ENCODE data around the gene ST3GAL3.

ST3GAL3 gene

GRCh38 chr1:43900386-43900785 lies 193.1 kb downstream of the ST3GAL3 start:
- Mint-ChIP-seq H3K27ac (peak overlapping the region in 1 of 2 donors; percentile 63), H3K4me1 (no peaks in the 10 kb centered on the region), H3K9me3 (no peaks in the 10 kb centered on the region), H3K4me3 (no peak overlapping the region), H3K27me3 (no peaks in the 10 kb centered on the region)
- peak; percentile 18 for ATAC-seq
- DNase-seq, result no peak

- DNase-seq, result no peak
- Mint-ChIP-seq H3K27ac (no peak overlapping the region), H3K27me3 (no peaks in the 10 kb centered on the region)
Observed at GRCh38 chr1:43901196-43901961, 194.0 kb downstream of the ST3GAL3 start.

GRCh38 chr1:43902058-43902831 lies 194.9 kb downstream of the ST3GAL3 start:
- Mint-ChIP-seq H3K27me3 (no peaks in the 10 kb centered on the region), H3K4me1 (no peaks in the 10 kb centered on the region), H3K4me3 (no peak overlapping the region), H3K27ac (peak overlapping the region; percentile 27 to 88), H3K9me3 (no peaks in the 10 kb centered on the region)
- no peak for DNase-seq
- ATAC-seq, result no peak

More at GRCh38 chr1:43901196-43901961, 194.0 kb downstream of the ST3GAL3 start:
- ATAC-seq, result no peak
- Mint-ChIP-seq H3K9me3 (no peaks in the 10 kb centered on the region), H3K4me1 (no peaks in the 10 kb centered on the region), H3K4me3 (no peak overlapping the region)

GRCh38 chr1:43904660-43905551 lies 197.6 kb downstream of the ST3GAL3 start:
- no peak for DNase-seq
- Mint-ChIP-seq H3K27me3 (no peaks in the 10 kb centered on the region), H3K27ac (no peak overlapping the region), H3K9me3 (no peaks in the 10 kb centered on the region), H3K4me3 (no peak overlapping the region), H3K4me1 (no peaks in the 10 kb centered on the region)
- ATAC-seq, result no peak

DNA sequence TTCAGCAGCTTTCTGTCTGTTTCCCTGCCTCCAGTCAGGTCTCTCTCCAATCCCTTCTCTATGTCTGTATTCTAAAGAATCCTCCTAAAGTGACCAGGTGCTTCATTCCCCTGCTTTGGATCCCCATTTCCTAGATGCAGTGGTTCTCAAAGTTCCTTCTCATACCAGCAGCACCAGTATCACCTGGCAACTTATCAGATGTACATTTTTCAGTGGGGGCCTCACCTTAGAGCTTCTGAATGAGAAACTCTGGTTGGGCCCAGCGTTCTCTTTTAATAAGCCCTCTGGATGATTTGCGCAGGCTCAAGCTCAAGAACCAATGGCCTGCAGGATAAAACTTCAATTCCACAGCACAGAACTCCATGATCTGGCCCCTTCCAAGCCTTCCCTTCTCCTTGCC lies 200.9 kb downstream of the ST3GAL3 start:
- ATAC-seq (no peak), DNase-seq (no peak)
- Mint-ChIP-seq H3K4me1 (no peaks in the 10 kb centered on the region), H3K4me3 (no peak overlapping the region), H3K9me3 (no peaks in the 10 kb centered on the region), H3K27me3 (no peaks in the 10 kb centered on the region), H3K27ac (peak overlapping the region in 1 of 2 donors; percentile 54)

DNA sequence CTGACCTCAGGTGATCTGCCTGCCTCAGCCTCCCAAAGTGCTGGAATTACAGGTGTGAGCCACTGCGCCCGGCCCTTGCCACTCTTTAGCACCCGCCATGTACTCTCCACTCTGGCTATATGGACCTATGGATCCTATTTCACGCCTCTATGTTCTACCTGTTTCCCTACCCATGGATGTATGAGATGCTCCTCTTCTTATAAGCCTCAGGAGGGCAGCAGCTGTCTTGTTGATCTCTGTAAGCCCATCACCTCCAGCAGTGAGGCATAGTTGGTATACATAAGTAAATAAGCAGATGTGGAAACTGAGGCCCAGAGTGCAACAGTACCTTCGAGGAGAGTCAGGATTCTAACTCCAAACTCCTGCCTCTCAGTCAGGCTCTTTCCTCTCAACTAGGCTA lies 201.5 kb downstream of the ST3GAL3 start:
- no peaks in the 10 kb centered on the region for H3K9me3 Mint-ChIP-seq

GRCh38 chr1:43910343-43910742 lies 203.0 kb downstream of the ST3GAL3 start:
- Mint-ChIP-seq H3K4me3 (no peak overlapping the region), H3K9me3 (no peaks in the 10 kb centered on the region), H3K4me1 (no peaks in the 10 kb centered on the region), H3K27ac (peak overlapping the region in 1 of 2 donors; percentile 63), H3K27me3 (no peaks in the 10 kb centered on the region)
- no peak for DNase-seq
- ATAC-seq, result no peak

More for the DNA sequence above, 201.5 kb downstream of the ST3GAL3 start:
- no peak for DNase-seq
- Mint-ChIP-seq H3K4me3 (no peak overlapping the region), H3K27ac (peak overlapping the region in 1 of 2 donors; percentile 64), H3K4me1 (no peaks in the 10 kb centered on the region), H3K27me3 (no peaks in the 10 kb centered on the region)
- no peak for ATAC-seq

GRCh38 chr1:43912607-43913006 lies 205.3 kb downstream of the ST3GAL3 start:
- Mint-ChIP-seq H3K4me1 (no peaks in the 10 kb centered on the region), H3K9me3 (no peaks in the 10 kb centered on the region), H3K27me3 (no peaks in the 10 kb centered on the region), H3K27ac (peak overlapping the region in 1 of 2 donors; percentile 42), H3K4me3 (no peak overlapping the region)
- no peak for ATAC-seq
- DNase-seq, result no peak

DNA sequence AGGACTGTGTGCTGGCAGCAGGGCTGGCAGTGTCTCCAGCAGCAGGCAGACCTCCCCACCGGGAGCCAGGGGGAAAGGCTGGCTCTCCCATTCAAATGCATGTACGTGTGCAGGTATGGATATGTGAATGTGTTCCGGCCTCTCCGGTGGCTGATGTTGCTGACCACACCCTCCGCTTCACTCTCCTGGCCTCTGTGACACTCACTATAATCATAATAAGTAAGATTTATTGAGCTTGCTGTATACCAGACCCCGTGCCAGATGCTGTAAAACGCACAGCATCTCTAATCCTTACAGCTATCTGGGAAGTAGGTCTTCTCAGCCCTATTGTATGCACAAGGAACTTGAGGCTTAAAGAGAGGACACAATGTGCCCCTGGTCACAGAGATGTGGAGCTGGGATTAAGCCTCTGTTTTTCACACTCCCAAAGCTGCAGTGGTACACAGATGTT lies 205.7 kb downstream of the ST3GAL3 start:
- Mint-ChIP-seq H3K4me3 (no peak overlapping the region), H3K9me3 (no peaks in the 10 kb centered on the region), H3K4me1 (no peaks in the 10 kb centered on the region), H3K27ac (no peak overlapping the region), H3K27me3 (no peaks in the 10 kb centered on the region)
- DNase-seq (no peak), ATAC-seq (no peak)

GRCh38 chr1:43913666-43914360 lies 206.5 kb downstream of the ST3GAL3 start:
- H3K27me3 Mint-ChIP-seq, result no peaks in the 10 kb centered on the region
- H3K4me3 Mint-ChIP-seq, result no peak overlapping the region
- no peaks in the 10 kb centered on the region for H3K4me1 Mint-ChIP-seq
- H3K27ac Mint-ChIP-seq, result no peak overlapping the region
- DNase-seq (no peak), ATAC-seq (no peak)
- H3K9me3 Mint-ChIP-seq, result no peaks in the 10 kb centered on the region

- peaks cover 7% of the 10 kb centered on the region for H3K4me1 Mint-ChIP-seq
- ATAC-seq (no peak), DNase-seq (no peak)
- no peak overlapping the region for H3K4me3 Mint-ChIP-seq
- H3K27ac Mint-ChIP-seq, result no peak overlapping the region
- H3K27me3 Mint-ChIP-seq, result no peaks in the 10 kb centered on the region
- no peaks in the 10 kb centered on the region for H3K9me3 Mint-ChIP-seq
Observed at GRCh38 chr1:43914576-43915525, 207.5 kb downstream of the ST3GAL3 start.

GRCh38 chr1:43919906-43920305 lies 212.6 kb downstream of the ST3GAL3 start:
- H3K4me3 Mint-ChIP-seq, result no peak overlapping the region
- no peak for DNase-seq
- no peak overlapping the region for H3K27ac Mint-ChIP-seq

DNA sequence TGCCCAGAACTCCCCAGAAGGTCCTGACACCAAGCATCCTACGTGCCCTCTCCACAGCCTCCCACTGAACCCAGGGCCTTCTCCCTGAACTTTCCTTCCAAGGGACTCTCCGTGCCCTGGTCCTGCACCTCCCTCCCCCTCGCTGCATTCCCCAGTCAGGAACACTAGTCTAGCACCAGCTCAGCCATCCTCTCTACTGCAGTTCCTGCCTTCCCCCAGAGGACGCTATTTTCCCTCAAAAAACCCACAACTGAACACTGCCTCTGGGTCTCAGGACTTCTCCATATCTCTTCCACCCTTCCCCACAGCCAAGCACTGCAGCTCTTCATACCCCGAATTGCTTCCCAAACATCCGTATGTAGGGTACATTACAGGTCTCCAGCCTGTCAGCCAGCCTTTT lies 213.7 kb downstream of the ST3GAL3 start:
- DNase-seq, result no peak
- Mint-ChIP-seq H3K4me3 (no peak overlapping the region), H3K27me3 (no peaks in the 10 kb centered on the region), H3K4me1 (peaks cover 13% of the 10 kb centered on the region), H3K9me3 (no peaks in the 10 kb centered on the region), H3K27ac (peak overlapping the region in 1 of 2 donors; percentile 1)
- ATAC-seq, result no peak

More at GRCh38 chr1:43919906-43920305, 212.6 kb downstream of the ST3GAL3 start:
- ATAC-seq, result no peak
- Mint-ChIP-seq H3K9me3 (no peaks in the 10 kb centered on the region), H3K4me1 (peaks cover 13% of the 10 kb centered on the region), H3K27me3 (no peaks in the 10 kb centered on the region)

DNA sequence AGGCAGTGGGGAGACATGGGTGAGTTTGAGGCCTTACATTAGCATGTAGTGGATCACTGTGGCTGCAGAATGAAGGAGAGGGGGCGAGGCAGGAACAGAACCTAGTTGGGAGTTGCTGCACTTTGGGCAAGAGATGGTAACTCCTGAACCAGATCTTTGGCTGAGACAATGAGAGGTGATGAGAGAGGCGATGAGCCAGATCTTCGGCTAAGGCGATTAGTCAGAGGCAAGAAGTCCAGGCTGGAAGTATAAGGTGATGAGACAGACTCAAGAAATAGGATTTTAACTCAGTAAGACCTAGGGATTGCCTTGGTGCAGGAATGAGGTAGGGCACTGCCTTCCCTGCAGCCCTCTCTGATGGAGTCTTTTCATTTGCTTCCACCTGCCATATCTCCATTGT lies 217.2 kb downstream of the ST3GAL3 start:
- Mint-ChIP-seq H3K4me3 (no peak overlapping the region), H3K4me1 (peaks cover 12% of the 10 kb centered on the region), H3K27me3 (no peaks in the 10 kb centered on the region), H3K9me3 (no peaks in the 10 kb centered on the region), H3K27ac (no peak overlapping the region)
- no peak for DNase-seq
- ATAC-seq, result no peak

All from stimulated activated naive CD8-positive, alpha-beta T cell treated with anti-CD3 and anti-CD28 coated beads, Interleukin-15, amount 100 ng/mL, for 72 hours (primary cell).